ENCODE measurements around the gene ANKRD11.

DNA sequence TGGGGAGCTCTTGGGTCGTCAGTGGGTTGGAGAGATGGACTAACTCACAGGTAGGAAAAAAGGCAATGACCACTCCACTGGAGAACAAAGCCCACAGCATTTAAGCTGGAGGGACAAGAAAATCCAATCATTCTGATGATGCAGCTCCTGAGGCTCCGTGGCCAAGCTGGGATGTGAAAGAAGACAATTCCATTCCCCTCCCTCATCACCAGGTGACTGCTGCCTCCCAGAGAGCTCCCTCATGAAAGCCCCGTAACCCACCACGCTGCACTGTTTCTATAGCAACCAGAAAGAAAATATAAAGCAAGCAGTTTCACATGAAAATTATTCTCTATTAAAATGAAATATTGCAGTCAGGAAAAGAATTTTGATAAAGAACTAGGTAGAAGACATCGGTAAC, 15.2 kb downstream of the ANKRD11 start:
- TF ChIP-seq, protein P1, sequence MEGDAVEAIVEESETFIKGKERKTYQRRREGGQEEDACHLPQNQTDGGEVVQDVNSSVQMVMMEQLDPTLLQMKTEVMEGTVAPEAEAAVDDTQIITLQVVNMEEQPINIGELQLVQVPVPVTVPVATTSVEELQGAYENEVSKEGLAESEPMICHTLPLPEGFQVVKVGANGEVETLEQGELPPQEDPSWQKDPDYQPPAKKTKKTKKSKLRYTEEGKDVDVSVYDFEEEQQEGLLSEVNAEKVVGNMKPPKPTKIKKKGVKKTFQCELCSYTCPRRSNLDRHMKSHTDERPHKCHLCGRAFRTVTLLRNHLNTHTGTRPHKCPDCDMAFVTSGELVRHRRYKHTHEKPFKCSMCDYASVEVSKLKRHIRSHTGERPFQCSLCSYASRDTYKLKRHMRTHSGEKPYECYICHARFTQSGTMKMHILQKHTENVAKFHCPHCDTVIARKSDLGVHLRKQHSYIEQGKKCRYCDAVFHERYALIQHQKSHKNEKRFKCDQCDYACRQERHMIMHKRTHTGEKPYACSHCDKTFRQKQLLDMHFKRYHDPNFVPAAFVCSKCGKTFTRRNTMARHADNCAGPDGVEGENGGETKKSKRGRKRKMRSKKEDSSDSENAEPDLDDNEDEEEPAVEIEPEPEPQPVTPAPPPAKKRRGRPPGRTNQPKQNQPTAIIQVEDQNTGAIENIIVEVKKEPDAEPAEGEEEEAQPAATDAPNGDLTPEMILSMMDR (IDR thresholded peaks at IDR 0.05; ENCODE audit: insufficient read depth, low read length, poor library complexity, severe bottlenecking): no peak
- TF ChIP-seq EZH2phosphoT487 (conservative IDR thresholded peaks at IDR 0.05; ENCODE audit: low read length): no peak

Data from SU-DHL-6 (cell line).